A549 (cell line): Measurements from ENCODE around the gene ROR2. TPM values are rescaled to one million over a fixed set of nuclear protein-coding genes. Genes with fewer than 3 reads are reported as not detected.

Experiments used
- ATAC-seq, 2 experiments: fragments of 200-7000 bp in 1 of 2; fragments of >200 bp in 1 of 2; cut with Nextera tagmentation in 1 of 2; cut with Tn5 transposase in 1 of 2; 3 replicates each; pipeline versions ENCODE4 v1.8.0 to v1.9.1; 2018 to 2020; ENCODE audit warnings: mild to moderate bottlenecking in 1 of 2, moderate library complexity in 1 of 2
- CTCF ChIA-PET: fragments of 300-600 bp; sonication (Branson Sonifier 250); formaldehyde crosslinking; extraction: SDS; loops from one replicate; lab custom pipeline; 2021; ENCODE audit warnings: antibody characterized with exemption, inconsistent platforms; lab: Yijun Ruan, JAX
- POLR2A ChIA-PET: fragments of 350-600 bp; formaldehyde crosslinking; extraction: SDS; loops from one replicate; lab custom pipeline; 2021; ENCODE audit warnings: antibody characterized with exemption, inconsistent platforms; lab: Yijun Ruan, JAX
- DNase-seq, 2 experiments: peaks; one replicate each; pipeline versions ENCODE4 v3.0.0 to v3.0.0-alpha.2; 2011 to 2016; ENCODE audit warnings: low read depth in 1 of 2, low spot score in 1 of 2
- FAIRE-seq: peaks from 2 replicates; lab custom pipeline; 2011; peaks lifted over from hg19 to GRCh38; lab: Jason Lieb, UNC
- H3K27ac ChIP-seq, 2 experiments: fragments of >200 bp; sonication (Bioruptor Twin); formaldehyde crosslinking; 3 replicates each; pipeline ENCODE4 v1.5.1; 2016 to 2017
- H3K4me1 ChIP-seq: fragments of >200 bp; sonication (Bioruptor Twin); formaldehyde crosslinking; 3 replicates; pipeline ENCODE4 v1.6.1; 2016
- H3K4me2 ChIP-seq: fragments of >200 bp; sonication (Bioruptor Twin); formaldehyde crosslinking; 3 replicates; pipeline ENCODE4 v1.6.1; 2016
- H3K4me3 ChIP-seq: fragments of >200 bp; sonication (Bioruptor Twin); formaldehyde crosslinking; 3 replicates; pipeline ENCODE4 v1.5.1; 2016
- H3K9me3 ChIP-seq: fragments of >200 bp; sonication (Bioruptor Twin); formaldehyde crosslinking; 3 replicates; pipeline ENCODE4 v1.6.1; 2016
- BHLHE40 ChIP-seq: IDR thresholded peaks from 2 replicates; pipeline ENCODE4 v1.6.1; 2012; ENCODE audit warnings: low read depth, low read length, inconsistent platforms
- EHF ChIP-seq: fragments of 250-450 bp; sonication (Bioruptor Pico); IDR thresholded peaks from 2 replicates; pipeline ENCODE4 v1.5.0; 2020; ENCODE audit warnings: mild to moderate bottlenecking
- FOSL2 ChIP-seq, 2 experiments: fragments of 450-650 bp in 1 of 2; fragments of >200 bp in 1 of 2; sonication (Bioruptor Twin) in 1 of 2; formaldehyde crosslinking; IDR thresholded peaks; 2 replicates each; pipeline versions ENCODE4 v1.5.0 to v1.6.1; 2016 to 2020; ENCODE audit warnings: mild to moderate bottlenecking in 1 of 2, moderate library complexity in 1 of 2
- FOXS1 ChIP-seq: fragments of 250-450 bp; sonication (Bioruptor Pico); IDR thresholded peaks from 2 replicates; pipeline ENCODE4 v1.5.0; 2020; ENCODE audit warnings: mild to moderate bottlenecking, moderate library complexity
- HDAC2 ChIP-seq: fragments of 200-600 bp; sonication (generic); IDR thresholded peaks from 2 replicates; pipeline ENCODE4 v1.6.1; 2016
- HEYL ChIP-seq: fragments of 250-450 bp; sonication (Bioruptor Pico); IDR thresholded peaks from 2 replicates; pipeline ENCODE4 v1.8.0; 2021; ENCODE audit warnings: mild to moderate bottlenecking, moderate library complexity
- JUNB ChIP-seq: fragments of >200 bp; sonication (Bioruptor Twin); formaldehyde crosslinking; IDR thresholded peaks from 2 replicates; pipeline ENCODE4 v1.6.1; 2016
- KDM5A ChIP-seq: fragments of 200-600 bp; sonication (generic); IDR thresholded peaks from 2 replicates; pipeline ENCODE4 v1.6.1; 2016; ENCODE audit warnings: antibody characterized with exemption, mild to moderate bottlenecking
- MAFK ChIP-seq: fragments of 450-650 bp; IDR thresholded peaks from 2 replicates; pipeline ENCODE4 v1.6.1; 2014; ENCODE audit not compliant: partially characterized antibody
- MYC ChIP-seq: IDR thresholded peaks from 2 replicates; pipeline ENCODE4 v1.6.1; 2012; ENCODE audit warnings: mild to moderate bottlenecking, inconsistent platforms, low read length, improper control_type of control experiment, borderline replicate concordance
- NPAS2 ChIP-seq: fragments of 250-450 bp; sonication (Bioruptor Pico); IDR thresholded peaks from 2 replicates; pipeline ENCODE4 v1.8.0; 2022; ENCODE audit warnings: mild to moderate bottlenecking, moderate library complexity, borderline replicate concordance
- POLR2A ChIP-seq: IDR thresholded peaks from 2 replicates; pipeline ENCODE4 v1.6.1; 2012; ENCODE audit warnings: mild to moderate bottlenecking, low read length
- POLR2AphosphoS2 ChIP-seq: conservative IDR thresholded peaks from 2 replicates; pipeline ENCODE4 v1.6.1; 2012; ENCODE audit warnings: low read length, improper control_type of control experiment, inconsistent platforms
- SMC3 ChIP-seq: fragments of >200 bp; sonication (Bioruptor Twin); formaldehyde crosslinking; IDR thresholded peaks from 3 replicates; pipeline ENCODE4 v1.6.1; 2018; ENCODE audit warnings: inconsistent platforms
- TFCP2L1 ChIP-seq: fragments of 250-450 bp; sonication (Bioruptor Pico); IDR thresholded peaks from 2 replicates; pipeline ENCODE4 v1.5.0; 2021; ENCODE audit warnings: mild to moderate bottlenecking
- ZC3H11A ChIP-seq: fragments of 450-650 bp; IDR thresholded peaks from 2 replicates; pipeline ENCODE4 v1.6.1; 2014; ENCODE audit warnings: antibody characterized with exemption, mild to moderate bottlenecking
- WGBS: methylation state at CpG from one replicate; pipeline ENCODE4 v1.1.6; 2017; ENCODE audit errors: missing lambda C conversion rate; 5-methylcytosine and 5-hydroxymethylcytosine counted together
- polyA plus RNA-seq, 4 experiments: library from polyadenylated mRNA; depleted of rRNA in 3 of 4; stranded (reverse); fragments of >200 nt; fragmentation: RNase III in 1 of 4; extraction: RNeasy Plus Mini Kit Qiagen cat#74134 plus additional on column Dnase treatment in 1 of 4; gene quantifications; 2 replicates in 3 of 4; 3 replicates in 1 of 4; pipeline ENCODE4 v1.2.3, GENCODE V29; 2011 to 2017
- TF ChIP-seq, protein P1 (sequence below): fragments of 450-650 bp; IDR thresholded peaks from 2 replicates; pipeline ENCODE4 v1.6.1; 2014; ENCODE audit warnings: antibody characterized with exemption
- TF ChIP-seq, protein P2 (sequence below): fragments of 150-350 bp; IDR thresholded peaks from 2 replicates; pipeline ENCODE4 v1.6.1; 2014; ENCODE audit warnings: low read depth, mild to moderate bottlenecking, low read length
- TF ChIP-seq, protein P3 (sequence below): fragments of 250-450 bp; sonication (Bioruptor Pico); IDR thresholded peaks from 2 replicates; pipeline ENCODE4 v1.5.0; 2021; ENCODE audit warnings: mild to moderate bottlenecking, moderate library complexity, borderline replicate concordance
- TF ChIP-seq, protein P4 (sequence below): fragments of >200 bp; sonication (Bioruptor Twin); formaldehyde crosslinking; IDR thresholded peaks from 2 replicates; pipeline ENCODE4 v1.6.1; 2016

Gene ROR2
- polyA plus RNA-seq, 2 of the 4 experiments (the other 2 are of a cell fraction) = 0.12 to 0.53 TPM

DNA sequence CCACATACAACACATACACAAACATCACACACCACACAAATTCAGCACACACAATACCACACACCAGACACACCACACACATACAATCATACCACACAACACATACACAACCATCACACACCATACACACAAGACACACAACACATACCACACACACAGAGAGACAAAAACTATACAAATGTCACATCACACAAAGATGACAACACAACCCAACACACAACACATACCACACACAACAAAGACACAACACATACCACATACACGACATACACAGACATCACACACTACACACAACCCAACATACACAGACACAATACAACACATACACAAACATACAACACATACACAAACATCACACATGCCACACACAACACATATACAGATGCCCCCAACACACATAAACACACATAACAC is 44.8 kb downstream of the ROR2 start:
- no peak overlapping the region for H3K27ac ChIP-seq
- CTCF ChIA-PET = interaction anchor here (1.3 kb wide), 1 partner anchor 45 kb away, joined by 5 read pairs; the partner anchor contains the start of gene ROR2
- DNase-seq (no peak), ATAC-seq (no peak), FAIRE-seq (no peak)
- WGBS = 25% methylated on average over 1 of the region's 1 CpG
- TF ChIP-seq FOXS1 (CRISPR knock-in tag) = no peak
- H3K4me3 ChIP-seq = no peak overlapping the region
- POLR2A ChIA-PET = no interaction called here
- no peaks in the 10 kb centered on the region for H3K4me1 ChIP-seq
- H3K4me2 ChIP-seq = no peak overlapping the region; the same call in 2 of the 3 replicates
- no peaks in the 10 kb centered on the region for H3K9me3 ChIP-seq

DNA sequence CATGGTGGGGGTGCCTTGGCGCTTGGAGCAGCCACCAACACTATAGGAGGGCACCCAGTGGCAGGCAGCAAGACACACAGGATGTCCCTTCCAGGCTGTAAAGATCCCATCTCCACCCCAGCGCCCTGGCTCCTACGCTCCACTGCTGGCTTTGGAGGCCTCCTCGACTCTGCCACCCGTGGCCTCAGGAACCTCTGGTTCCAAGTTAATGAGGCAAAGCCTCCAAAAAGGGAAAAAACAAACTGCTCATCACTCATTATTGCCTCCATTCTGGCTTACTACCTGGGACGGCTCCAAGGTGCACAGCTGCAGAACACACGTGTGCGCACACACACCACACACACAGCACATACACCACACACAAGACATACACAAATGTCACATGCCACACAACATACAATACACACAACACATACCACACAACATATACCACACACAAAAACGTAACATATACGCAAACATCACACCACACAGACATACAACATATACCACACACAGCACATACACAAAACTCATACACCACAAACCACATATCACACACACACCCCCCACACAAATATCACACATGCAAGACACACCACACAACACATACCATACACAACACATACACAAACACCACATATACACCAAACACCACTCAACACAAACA is 45.3 kb downstream of the ROR2 start:
- POLR2A ChIA-PET = no interaction called here
- FAIRE-seq = no peak
- CTCF ChIA-PET = interaction anchor here (0.8 kb wide), 1 partner anchor 15 kb away, joined by 3 read pairs; no protein-coding TSS in a partner anchor
- no peak overlapping the region for H3K4me3 ChIP-seq
- no peak; a peak in 1 of 6 replicates for ATAC-seq
- DNase-seq = no peak
- H3K27ac ChIP-seq = no peak overlapping the region
- no peaks in the 10 kb centered on the region for H3K9me3 ChIP-seq
- no peak overlapping the region for H3K4me2 ChIP-seq
- TF ChIP-seq EHF (CRISPR knock-in tag) = no peak
- no peak for TF ChIP-seq HEYL (CRISPR knock-in tag)
- WGBS = 85% methylated on average over 10 of the region's 10 CpGs
- H3K4me1 ChIP-seq = no peaks in the 10 kb centered on the region

DNA sequence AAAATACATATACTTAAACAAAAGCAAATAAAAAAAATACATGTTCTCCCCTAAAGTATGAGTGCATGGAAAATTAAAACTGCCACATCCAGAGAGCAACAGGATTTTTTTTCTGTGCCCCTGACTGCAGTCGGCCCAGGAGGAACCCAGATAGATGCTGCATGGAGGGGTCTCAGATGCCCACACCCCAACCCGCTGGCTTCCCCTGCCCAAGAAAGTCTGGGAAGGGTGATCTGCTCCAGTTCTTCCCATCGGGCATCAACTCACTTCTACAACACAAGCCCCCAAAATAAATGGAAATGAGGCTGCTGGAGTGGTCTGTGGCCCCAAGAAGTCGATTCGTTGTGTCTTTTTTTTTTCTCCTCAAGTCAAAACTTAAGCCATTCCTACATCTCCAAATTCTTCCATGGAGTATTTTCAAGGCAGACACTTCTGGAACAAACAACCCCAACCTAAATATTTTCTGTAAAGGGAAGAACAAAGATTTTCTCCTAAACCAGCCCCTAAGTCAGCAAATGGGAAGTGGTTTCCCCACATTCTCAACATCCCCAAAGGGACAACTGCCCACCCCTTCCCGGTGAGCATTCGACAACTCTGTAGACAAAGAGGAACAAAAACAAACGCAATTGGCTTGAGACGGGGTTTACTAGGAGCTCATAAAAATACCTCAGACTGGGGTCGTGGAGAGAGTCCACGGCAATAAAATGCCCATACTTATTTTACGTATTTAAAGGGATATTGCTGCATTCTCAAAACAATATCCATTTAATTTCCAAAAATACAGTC is 46.7 kb downstream of the ROR2 start:
- H3K27ac ChIP-seq = no peak overlapping the region
- no peak overlapping the region for H3K4me2 ChIP-seq
- CTCF ChIA-PET = interaction anchor here (0.8 kb wide), 1 partner anchor 47 kb away, joined by 4 read pairs; the partner anchor contains the start of gene ROR2
- WGBS = 49% methylated on average over 12 of the region's 12 CpGs
- ATAC-seq = no peak
- H3K4me1 ChIP-seq = 0 out of 3 replicates have a peak, but pooled peaks cover 2% of the 10 kb centered on the region
- no peak overlapping the region for H3K4me3 ChIP-seq
- POLR2A ChIA-PET = no interaction called here
- FAIRE-seq = no peak
- no peak for DNase-seq
- no peaks in the 10 kb centered on the region for H3K9me3 ChIP-seq
- TF ChIP-seq ZC3H11A (no peak), FOSL2 (IDR thresholded peaks at IDR 0.05) (no peak), FOSL2 (CRISPR knock-in tag; IDR thresholded peaks at IDR 0.05) (no peak), MYC (no peak), HDAC2 (no peak), NPAS2 (CRISPR knock-in tag) (no peak), KDM5A (no peak), JUNB (no peak), POLR2AphosphoS2 (no peak), POLR2A (no peak), BHLHE40 (no peak), TFCP2L1 (no peak), SMC3 (no peak), MAFK (no peak)
- TF ChIP-seq, protein P1, sequence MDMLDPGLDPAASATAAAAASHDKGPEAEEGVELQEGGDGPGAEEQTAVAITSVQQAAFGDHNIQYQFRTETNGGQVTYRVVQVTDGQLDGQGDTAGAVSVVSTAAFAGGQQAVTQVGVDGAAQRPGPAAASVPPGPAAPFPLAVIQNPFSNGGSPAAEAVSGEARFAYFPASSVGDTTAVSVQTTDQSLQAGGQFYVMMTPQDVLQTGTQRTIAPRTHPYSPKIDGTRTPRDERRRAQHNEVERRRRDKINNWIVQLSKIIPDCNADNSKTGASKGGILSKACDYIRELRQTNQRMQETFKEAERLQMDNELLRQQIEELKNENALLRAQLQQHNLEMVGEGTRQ = no peak
- TF ChIP-seq, protein P2, sequence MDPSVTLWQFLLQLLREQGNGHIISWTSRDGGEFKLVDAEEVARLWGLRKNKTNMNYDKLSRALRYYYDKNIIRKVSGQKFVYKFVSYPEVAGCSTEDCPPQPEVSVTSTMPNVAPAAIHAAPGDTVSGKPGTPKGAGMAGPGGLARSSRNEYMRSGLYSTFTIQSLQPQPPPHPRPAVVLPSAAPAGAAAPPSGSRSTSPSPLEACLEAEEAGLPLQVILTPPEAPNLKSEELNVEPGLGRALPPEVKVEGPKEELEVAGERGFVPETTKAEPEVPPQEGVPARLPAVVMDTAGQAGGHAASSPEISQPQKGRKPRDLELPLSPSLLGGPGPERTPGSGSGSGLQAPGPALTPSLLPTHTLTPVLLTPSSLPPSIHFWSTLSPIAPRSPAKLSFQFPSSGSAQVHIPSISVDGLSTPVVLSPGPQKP = no peak
- TF ChIP-seq, protein P3, sequence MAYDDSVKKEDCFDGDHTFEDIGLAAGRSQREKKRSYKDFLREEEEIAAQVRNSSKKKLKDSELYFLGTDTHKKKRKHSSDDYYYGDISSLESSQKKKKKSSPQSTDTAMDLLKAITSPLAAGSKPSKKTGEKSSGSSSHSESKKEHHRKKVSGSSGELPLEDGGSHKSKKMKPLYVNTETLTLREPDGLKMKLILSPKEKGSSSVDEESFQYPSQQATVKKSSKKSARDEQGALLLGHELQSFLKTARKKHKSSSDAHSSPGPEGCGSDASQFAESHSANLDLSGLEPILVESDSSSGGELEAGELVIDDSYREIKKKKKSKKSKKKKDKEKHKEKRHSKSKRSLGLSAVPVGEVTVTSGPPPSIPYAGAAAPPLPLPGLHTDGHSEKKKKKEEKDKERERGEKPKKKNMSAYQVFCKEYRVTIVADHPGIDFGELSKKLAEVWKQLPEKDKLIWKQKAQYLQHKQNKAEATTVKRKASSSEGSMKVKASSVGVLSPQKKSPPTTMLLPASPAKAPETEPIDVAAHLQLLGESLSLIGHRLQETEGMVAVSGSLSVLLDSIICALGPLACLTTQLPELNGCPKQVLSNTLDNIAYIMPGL = no peak
- TF ChIP-seq, protein P4, sequence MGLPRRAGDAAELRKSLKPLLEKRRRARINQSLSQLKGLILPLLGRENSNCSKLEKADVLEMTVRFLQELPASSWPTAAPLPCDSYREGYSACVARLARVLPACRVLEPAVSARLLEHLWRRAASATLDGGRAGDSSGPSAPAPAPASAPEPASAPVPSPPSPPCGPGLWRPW = no peak
